ENCODE measurements around the gene ALOXE3. TPM values are rescaled to one million over a fixed set of nuclear protein-coding genes. Genes with fewer than 3 reads are reported as not detected.

ALOXE3 gene
- total RNA-seq, 2 experiments from 2014 or later: 0.09 TPM; not detected in 1

DNA sequence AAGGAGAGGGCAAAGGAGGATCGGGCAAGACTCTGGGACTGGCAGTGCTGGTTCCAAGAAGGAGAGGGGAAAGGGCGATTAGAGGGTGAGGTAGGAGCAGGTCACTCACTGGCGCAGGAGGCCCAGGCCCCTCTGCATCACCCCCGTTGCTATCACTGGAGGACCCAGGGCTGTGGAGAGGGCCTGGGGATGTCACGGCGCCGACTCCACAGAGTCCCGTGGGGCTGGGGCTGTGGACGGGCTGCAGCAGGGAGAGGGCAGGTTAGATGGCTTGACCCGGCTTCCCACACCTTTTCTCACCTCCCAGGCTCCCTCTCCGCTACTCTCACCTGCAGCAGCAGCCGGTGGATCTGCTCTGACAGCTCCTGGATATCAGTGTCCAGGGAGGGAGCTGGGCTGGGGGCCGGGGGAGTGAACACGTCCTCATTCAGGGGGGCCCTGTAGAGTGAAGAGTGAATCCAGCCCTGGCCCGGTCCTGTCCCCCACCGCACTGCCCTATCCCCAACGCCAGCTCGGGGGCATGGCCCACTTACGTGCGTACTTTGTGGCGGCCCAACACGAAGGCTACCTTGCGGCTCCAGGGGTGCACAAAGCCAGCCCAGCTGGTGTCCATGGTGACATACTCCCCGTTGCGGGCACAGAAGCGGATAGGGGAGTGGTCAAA lies 29.0 kb upstream of the ALOXE3 start:
- Mint-ChIP-seq H3K4me1 (ENCODE audit: low read depth) (peaks cover 8% of the 10 kb centered on the region), H3K27ac (no peak overlapping the region), H3K36me3 (ENCODE audit: low read depth) (peaks cover 60% of the 10 kb centered on the region), H3K4me3 (no peak overlapping the region), H3K27me3 (no peaks in the 10 kb centered on the region), H3K9me3 (no peaks in the 10 kb centered on the region)
- no peak for DNase-seq
- TF ChIP-seq, protein P1, sequence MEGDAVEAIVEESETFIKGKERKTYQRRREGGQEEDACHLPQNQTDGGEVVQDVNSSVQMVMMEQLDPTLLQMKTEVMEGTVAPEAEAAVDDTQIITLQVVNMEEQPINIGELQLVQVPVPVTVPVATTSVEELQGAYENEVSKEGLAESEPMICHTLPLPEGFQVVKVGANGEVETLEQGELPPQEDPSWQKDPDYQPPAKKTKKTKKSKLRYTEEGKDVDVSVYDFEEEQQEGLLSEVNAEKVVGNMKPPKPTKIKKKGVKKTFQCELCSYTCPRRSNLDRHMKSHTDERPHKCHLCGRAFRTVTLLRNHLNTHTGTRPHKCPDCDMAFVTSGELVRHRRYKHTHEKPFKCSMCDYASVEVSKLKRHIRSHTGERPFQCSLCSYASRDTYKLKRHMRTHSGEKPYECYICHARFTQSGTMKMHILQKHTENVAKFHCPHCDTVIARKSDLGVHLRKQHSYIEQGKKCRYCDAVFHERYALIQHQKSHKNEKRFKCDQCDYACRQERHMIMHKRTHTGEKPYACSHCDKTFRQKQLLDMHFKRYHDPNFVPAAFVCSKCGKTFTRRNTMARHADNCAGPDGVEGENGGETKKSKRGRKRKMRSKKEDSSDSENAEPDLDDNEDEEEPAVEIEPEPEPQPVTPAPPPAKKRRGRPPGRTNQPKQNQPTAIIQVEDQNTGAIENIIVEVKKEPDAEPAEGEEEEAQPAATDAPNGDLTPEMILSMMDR (IDR thresholded peaks at IDR 0.05): no peak
- POLR2A ChIA-PET: interaction anchor here (1.0 to 22.8 kb wide), 5 partner anchors 4 to 25 kb away, joined by 3 to 476 read pairs (median 228); partner anchors contain the start of genes PER1 and VAMP2
- intact Hi-C loops (cut with micrococcal nuclease): no loop called here
- ATAC-seq: no peak
- CTCF ChIA-PET: interaction anchor here (1.3 kb wide), 1 partner anchor 8 kb away, joined by 10 read pairs; no protein-coding TSS in a partner anchor

DNA sequence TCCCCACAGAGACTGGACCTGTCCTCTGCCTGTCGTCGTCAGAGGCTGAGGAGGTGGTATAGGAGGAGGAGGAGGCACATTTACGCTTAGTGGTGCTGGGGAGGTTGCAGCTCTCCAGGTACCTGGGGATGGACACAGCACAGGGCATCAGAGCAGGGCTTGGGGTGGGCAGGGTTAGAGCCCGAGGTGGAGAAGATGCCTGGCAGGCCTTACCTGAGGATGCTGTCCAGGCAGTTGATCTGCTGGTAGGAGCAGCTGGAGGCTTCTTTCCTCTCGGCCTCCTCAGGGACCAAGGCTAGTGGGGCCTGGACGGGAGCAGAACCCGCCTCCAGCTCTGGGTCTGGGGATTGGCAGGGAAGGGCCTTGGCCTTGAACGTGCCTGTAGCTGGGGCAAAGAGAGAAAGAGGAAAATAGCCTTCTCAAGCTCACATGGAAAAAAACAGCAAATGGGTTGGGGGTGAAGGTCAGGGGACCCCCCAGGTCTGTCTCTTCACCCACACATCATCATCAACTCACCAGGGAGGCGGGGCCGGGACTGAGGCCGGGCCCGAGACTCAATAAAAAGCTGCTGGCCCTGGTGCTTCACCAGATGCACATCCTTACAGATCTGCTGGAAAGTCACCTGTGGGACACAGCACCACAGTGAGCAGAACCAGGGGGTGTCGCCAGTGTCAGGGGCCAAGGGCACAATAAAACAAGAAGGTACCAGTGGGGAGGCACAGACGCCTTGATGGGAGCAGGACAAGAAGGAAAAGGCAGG lies 28.2 kb upstream of the ALOXE3 start:
- CTCF ChIA-PET: interaction anchor here (0.9 kb wide), 1 partner anchor 8 kb away, joined by 3 read pairs; no protein-coding TSS in a partner anchor
- H3K36me3 Mint-ChIP-seq (ENCODE audit: low read depth): peaks cover 64% of the 10 kb centered on the region
- intact Hi-C loops (cut with micrococcal nuclease): no loop called here
- TF ChIP-seq, protein P1 (IDR thresholded peaks at IDR 0.05): no peak
- no peak for ATAC-seq
- H3K27me3 Mint-ChIP-seq: no peaks in the 10 kb centered on the region
- H3K27ac Mint-ChIP-seq: no peak overlapping the region
- no peaks in the 10 kb centered on the region for H3K9me3 Mint-ChIP-seq
- H3K4me1 Mint-ChIP-seq (ENCODE audit: low read depth): peaks cover 8% of the 10 kb centered on the region
- DNase-seq: no peak
- H3K4me3 Mint-ChIP-seq: no peak overlapping the region
- POLR2A ChIA-PET: interaction anchor here (1.6 to 22.8 kb wide), 3 partner anchors 8 to 26 kb away, joined by 3 to 476 read pairs (median 228); partner anchors contain the start of genes PER1 and VAMP2

DNA sequence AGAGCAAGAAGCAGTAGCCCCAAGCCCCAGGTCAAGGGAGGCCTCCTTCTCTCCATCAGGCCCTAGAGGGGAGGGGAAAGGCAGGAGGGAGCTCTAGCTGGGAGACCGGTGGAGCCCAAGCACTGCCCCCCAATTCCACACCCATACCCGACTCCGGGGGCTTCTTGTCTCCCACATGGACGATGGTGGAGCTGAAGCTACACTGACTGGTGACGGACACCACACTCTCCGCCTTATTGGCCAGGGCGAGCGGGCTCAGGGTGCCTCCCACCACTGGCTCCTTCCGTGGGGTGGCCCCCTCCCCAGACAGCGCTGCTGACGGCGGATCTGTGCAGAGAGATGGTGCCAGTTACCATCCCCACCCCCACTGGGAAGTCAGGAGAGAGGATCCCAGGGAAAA lies 27.5 kb upstream of the ALOXE3 start:
- ChIA-PET POLR2A (interaction anchor here (1.6 to 22.8 kb wide), 3 partner anchors 7 to 26 kb away, joined by 3 to 476 read pairs (median 228); partner anchors contain the start of genes PER1 and VAMP2), CTCF (interaction anchor here (0.9 kb wide), 1 partner anchor 8 kb away, joined by 3 read pairs; no protein-coding TSS in a partner anchor)
- Mint-ChIP-seq H3K4me3 (no peak overlapping the region), H3K36me3 (ENCODE audit: low read depth) (peaks cover 71% of the 10 kb centered on the region), H3K27me3 (no peaks in the 10 kb centered on the region), H3K9me3 (no peaks in the 10 kb centered on the region), H3K4me1 (ENCODE audit: low read depth) (peaks cover 6% of the 10 kb centered on the region), H3K27ac (no peak overlapping the region)
- TF ChIP-seq, protein P1 (IDR thresholded peaks at IDR 0.05): no peak
- intact Hi-C loops (cut with micrococcal nuclease): no loop called here
- ATAC-seq: no peak
- DNase-seq: no peak

DNA sequence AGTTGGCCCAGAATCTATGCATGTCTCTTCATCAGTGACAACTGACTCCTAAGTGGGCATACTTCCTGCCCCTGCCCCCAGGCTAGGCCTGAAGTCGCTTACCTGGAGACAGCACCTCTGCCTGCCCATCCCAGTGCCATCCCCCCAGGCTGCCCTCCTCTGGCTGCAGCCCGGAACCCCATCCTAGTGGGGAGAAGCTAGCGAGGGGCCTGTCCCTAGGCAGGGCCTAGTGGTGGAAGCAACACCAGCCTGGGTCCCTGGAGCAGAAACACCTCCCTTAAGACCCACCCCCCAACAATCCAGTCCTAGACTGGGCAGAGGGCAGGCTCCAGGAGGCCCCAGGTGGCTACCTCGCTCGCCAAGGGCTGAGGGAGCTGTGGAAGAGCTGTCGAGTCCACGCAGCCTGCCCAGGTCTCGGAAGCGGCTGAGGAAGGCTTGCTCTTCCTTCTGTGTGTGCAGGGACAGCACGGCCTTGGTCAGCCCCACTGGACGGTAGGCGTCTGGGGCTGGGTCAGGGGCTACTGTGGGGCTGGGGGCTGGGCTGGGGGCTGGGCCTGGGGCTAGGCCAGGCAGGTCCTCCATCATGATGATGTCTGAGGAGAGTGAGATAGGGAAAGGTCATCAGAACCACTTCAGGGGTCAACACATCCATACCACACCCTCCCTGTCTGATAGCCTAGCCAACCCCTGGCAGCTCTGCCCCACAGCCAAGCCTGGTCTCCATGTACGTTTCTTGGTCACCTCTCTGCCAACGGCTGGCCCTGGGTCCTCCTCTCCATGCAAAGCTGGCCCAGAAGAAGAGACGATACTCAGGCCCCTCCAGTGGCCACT lies 26.3 kb upstream of the ALOXE3 start:
- ATAC-seq (no peak), DNase-seq (no peak)
- H3K4me1 Mint-ChIP-seq (ENCODE audit: low read depth): no peaks in the 10 kb centered on the region
- peaks cover 64% of the 10 kb centered on the region for H3K36me3 Mint-ChIP-seq (ENCODE audit: low read depth)
- TF ChIP-seq, protein P1 (IDR thresholded peaks at IDR 0.05): no peak
- intact Hi-C loops (cut with micrococcal nuclease): no loop called here
- CTCF ChIA-PET: interaction anchor here (1.0 kb wide), 1 partner anchor 10 kb away, joined by 3 read pairs; no protein-coding TSS in a partner anchor
- H3K27ac Mint-ChIP-seq: no peak overlapping the region
- no peaks in the 10 kb centered on the region for H3K9me3 Mint-ChIP-seq
- no peaks in the 10 kb centered on the region for H3K27me3 Mint-ChIP-seq
- POLR2A ChIA-PET: interaction anchor here (1.1 to 22.8 kb wide), 3 partner anchors 12 to 105 kb away, joined by 3 to 476 read pairs (median 228); partner anchors contain the start of genes PER1 and VAMP2
- H3K4me3 Mint-ChIP-seq: no peak overlapping the region
